Measurements from ENCODE around the gene IQGAP3.

IQGAP3 gene

DNA sequence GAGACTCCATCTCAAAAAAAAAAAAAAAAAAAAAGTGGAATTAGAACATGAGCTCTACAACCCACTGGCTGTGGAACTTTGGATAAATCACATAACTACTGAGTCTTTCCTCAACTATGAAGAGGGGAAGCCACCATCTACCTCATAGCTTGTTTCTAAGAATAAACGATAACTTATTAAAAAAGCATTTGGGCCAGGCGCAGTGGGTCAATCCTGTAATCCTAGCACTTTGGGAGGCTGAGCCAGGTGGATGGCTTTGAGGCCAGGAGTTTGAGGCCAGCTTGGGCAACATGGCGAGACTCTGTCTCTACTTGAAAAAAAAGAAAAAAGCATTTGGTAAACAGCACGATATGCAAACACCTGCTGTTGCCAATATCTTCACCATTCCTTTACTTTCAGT is 40.0 kb downstream of the IQGAP3 start:
- TF ChIP-seq, protein P1, sequence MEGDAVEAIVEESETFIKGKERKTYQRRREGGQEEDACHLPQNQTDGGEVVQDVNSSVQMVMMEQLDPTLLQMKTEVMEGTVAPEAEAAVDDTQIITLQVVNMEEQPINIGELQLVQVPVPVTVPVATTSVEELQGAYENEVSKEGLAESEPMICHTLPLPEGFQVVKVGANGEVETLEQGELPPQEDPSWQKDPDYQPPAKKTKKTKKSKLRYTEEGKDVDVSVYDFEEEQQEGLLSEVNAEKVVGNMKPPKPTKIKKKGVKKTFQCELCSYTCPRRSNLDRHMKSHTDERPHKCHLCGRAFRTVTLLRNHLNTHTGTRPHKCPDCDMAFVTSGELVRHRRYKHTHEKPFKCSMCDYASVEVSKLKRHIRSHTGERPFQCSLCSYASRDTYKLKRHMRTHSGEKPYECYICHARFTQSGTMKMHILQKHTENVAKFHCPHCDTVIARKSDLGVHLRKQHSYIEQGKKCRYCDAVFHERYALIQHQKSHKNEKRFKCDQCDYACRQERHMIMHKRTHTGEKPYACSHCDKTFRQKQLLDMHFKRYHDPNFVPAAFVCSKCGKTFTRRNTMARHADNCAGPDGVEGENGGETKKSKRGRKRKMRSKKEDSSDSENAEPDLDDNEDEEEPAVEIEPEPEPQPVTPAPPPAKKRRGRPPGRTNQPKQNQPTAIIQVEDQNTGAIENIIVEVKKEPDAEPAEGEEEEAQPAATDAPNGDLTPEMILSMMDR (conservative IDR thresholded peaks at IDR 0.05; ENCODE audit: low read depth, low read length): no peak
- Histone ChIP-seq H3K36me3 (ENCODE audit: insufficient read depth) (no peaks in the 10 kb centered on the region), H4K20me1 (ENCODE audit: insufficient read depth) (no peaks in the 10 kb centered on the region), H3K27ac (no peak overlapping the region), H3K4me1 (ENCODE audit: low read depth, poor library complexity, severe bottlenecking) (no peaks in the 10 kb centered on the region), H3K27me3 (ENCODE audit: insufficient read depth, low read depth) (no peaks in the 10 kb centered on the region), H3K4me2 (no peak overlapping the region), H3K4me3 (IDR thresholded peaks at IDR 0.05; ENCODE audit: insufficient read depth, low read depth, low read length) (no peak overlapping the region), H2AFZ (ENCODE audit: low read depth) (no peak overlapping the region), H3K9ac (no peak overlapping the region), H3K79me2 (ENCODE audit: insufficient read depth, low read depth) (no peaks in the 10 kb centered on the region)

- no peaks in the 10 kb centered on the region for H3K79me2 ChIP-seq (ENCODE audit: insufficient read depth, low read depth)
- H3K27ac ChIP-seq: no peak overlapping the region
- TF ChIP-seq, protein P1 (conservative IDR thresholded peaks at IDR 0.05; ENCODE audit: low read depth, low read length): no peak
- H3K27me3 ChIP-seq (ENCODE audit: insufficient read depth, low read depth): no peaks in the 10 kb centered on the region
- H3K36me3 ChIP-seq (ENCODE audit: insufficient read depth): no peaks in the 10 kb centered on the region
- peaks cover 10% of the 10 kb centered on the region for H3K4me1 ChIP-seq (ENCODE audit: low read depth, poor library complexity, severe bottlenecking)
- H4K20me1 ChIP-seq (ENCODE audit: insufficient read depth): no peaks in the 10 kb centered on the region
- H3K4me2 ChIP-seq: no peak overlapping the region
- H3K9ac ChIP-seq: no peak overlapping the region
- no peak overlapping the region for H2AFZ ChIP-seq (ENCODE audit: low read depth)
- no peak overlapping the region for H3K4me3 ChIP-seq (IDR thresholded peaks at IDR 0.05; ENCODE audit: insufficient read depth, low read depth, low read length)
These were observed 42.4 kb downstream of the IQGAP3 start for GRCh38 chr1:156530006-156530405.

GRCh38 chr1:156528875-156529425 is 43.4 kb downstream of the IQGAP3 start:
- Histone ChIP-seq H3K27ac (no peak overlapping the region), H3K27me3 (ENCODE audit: insufficient read depth, low read depth) (no peaks in the 10 kb centered on the region), H3K79me2 (ENCODE audit: insufficient read depth, low read depth) (no peaks in the 10 kb centered on the region), H3K36me3 (ENCODE audit: insufficient read depth) (no peaks in the 10 kb centered on the region), H3K4me3 (IDR thresholded peaks at IDR 0.05; ENCODE audit: insufficient read depth, low read depth, low read length) (no peak overlapping the region), H3K9ac (no peak overlapping the region), H4K20me1 (ENCODE audit: insufficient read depth) (no peaks in the 10 kb centered on the region), H3K4me1 (ENCODE audit: low read depth, poor library complexity, severe bottlenecking) (peaks cover 20% of the 10 kb centered on the region), H2AFZ (ENCODE audit: low read depth) (no peak overlapping the region), H3K4me2 (no peak overlapping the region)
- TF ChIP-seq, protein P1 (conservative IDR thresholded peaks at IDR 0.05; ENCODE audit: low read depth, low read length): no peak

GRCh38 chr1:156528231-156528630 is 44.1 kb downstream of the IQGAP3 start:
- Histone ChIP-seq H2AFZ (ENCODE audit: low read depth) (no peak overlapping the region), H3K4me1 (ENCODE audit: low read depth, poor library complexity, severe bottlenecking) (peaks cover 23% of the 10 kb centered on the region), H3K79me2 (ENCODE audit: insufficient read depth, low read depth) (no peaks in the 10 kb centered on the region), H3K4me2 (no peak overlapping the region), H3K27me3 (ENCODE audit: insufficient read depth, low read depth) (no peaks in the 10 kb centered on the region), H4K20me1 (ENCODE audit: insufficient read depth) (no peaks in the 10 kb centered on the region), H3K4me3 (IDR thresholded peaks at IDR 0.05; ENCODE audit: insufficient read depth, low read depth, low read length) (no peak overlapping the region), H3K27ac (no peak overlapping the region), H3K9ac (no peak overlapping the region), H3K36me3 (ENCODE audit: insufficient read depth) (no peaks in the 10 kb centered on the region)
- TF ChIP-seq, protein P1 (conservative IDR thresholded peaks at IDR 0.05; ENCODE audit: low read depth, low read length): no peak

Data from KMS-11 (cell line).